Aorta (tissue), 5 donors: ENCODE measurements around the gene IDUA. TPM values are rescaled to one million over a fixed set of nuclear protein-coding genes. Genes with fewer than 3 reads are reported as not detected.
A peak's percentile ranks its signal among the peaks of the same experiment; 100 is the strongest.

Experiments
- ATAC-seq: fragments of 200-7000 bp; cut with Tn5 transposase; one replicate; pipeline ENCODE4 v1.9.1; 2022; ENCODE audit warnings: moderate library complexity; ENCODE audit not compliant: low FRiP score
- DNase-seq, 2 donors: peaks; one replicate each; pipeline ENCODE4 v3.0.0-alpha.2; 2020
- H3K27ac ChIP-seq, 2 donors: one replicate each; pipeline ENCODE4 v1.5.1; 2013; ENCODE audit warnings: low read length in 2 of 2, mild to moderate bottlenecking in 2 of 2, moderate library complexity in 2 of 2, control low read depth in 1 of 2, inconsistent platforms in 1 of 2, low read depth in 1 of 2
- H3K27me3 ChIP-seq, 2 donors: one replicate each; pipeline ENCODE4 v1.6.1; 2013; ENCODE audit warnings: control low read depth in 1 of 2, low read length in 1 of 2, mild to moderate bottlenecking in 1 of 2, moderate library complexity in 1 of 2; ENCODE audit not compliant: insufficient read depth in 2 of 2, control insufficient read depth in 1 of 2
- H3K36me3 ChIP-seq, 2 donors: one replicate each; pipeline ENCODE4 v1.6.1; 2013; ENCODE audit warnings: control low read depth in 1 of 2, low read length in 1 of 2, mild to moderate bottlenecking in 1 of 2; ENCODE audit not compliant: insufficient read depth in 2 of 2, control insufficient read depth in 1 of 2
- H3K4me1 ChIP-seq, 2 donors: one replicate each; pipeline ENCODE4 v1.6.1; 2013; ENCODE audit warnings: low read length in 2 of 2, control low read depth in 1 of 2, mild to moderate bottlenecking in 1 of 2, moderate library complexity in 1 of 2; ENCODE audit not compliant: insufficient read depth in 2 of 2, control insufficient read depth in 1 of 2
- H3K4me3 ChIP-seq, 2 donors: one replicate each; pipeline ENCODE4 v1.5.1; 2013; ENCODE audit warnings: low read length in 2 of 2, control low read depth in 1 of 2, mild to moderate bottlenecking in 1 of 2
- H3K9me3 ChIP-seq: one replicate; pipeline ENCODE4 v1.6.1; 2013; ENCODE audit warnings: mild to moderate bottlenecking, low read length; ENCODE audit not compliant: control insufficient read depth
- WGBS, 2 donors: extraction: QIAGEN DNeasy Blood & Tissue Kit; methylation state at CpG; one replicate each; pipeline ENCODE4 v1.1.7; 2013; 5-methylcytosine and 5-hydroxymethylcytosine counted together
- intact Hi-C, 2 donors: fragments of 100-400 bp; cut with DNase I; formaldehyde crosslinking; loops; one replicate each; pipeline versions ENCODE4 v1.14.2 to v1.15.0; 2022
- polyA plus RNA-seq, 2 donors: library from polyadenylated mRNA; stranded (reverse); fragments of 200-250 nt; gene quantifications; one replicate each; pipeline ENCODE4 v1.2.3, GENCODE V29; 2013
- total RNA-seq, 2 donors: library from RNA; stranded (reverse); fragmentation: NEBNext Ultra II Directional; extraction: Animal tissue kit (Norgen Biotek cat#: 25700); gene quantifications; one replicate each; pipeline ENCODE4 v1.2.1, GENCODE V29; 2021
- donor health status: healthy with polysubstance abuse.
- donor health status: Bipolar disorder and iron deficiency.
- donor health status: DM: no; HTN: no; CAD: no.
- donor health status: DM: no; HTN: no; CAD: no.
- donor health status: DM: yes; HTN: yes; CAD: no.

The IDUA gene
- total and polyA plus RNA-seq, 4 donors: 5.9 to 44.2 (median 35.0) TPM

DNA sequence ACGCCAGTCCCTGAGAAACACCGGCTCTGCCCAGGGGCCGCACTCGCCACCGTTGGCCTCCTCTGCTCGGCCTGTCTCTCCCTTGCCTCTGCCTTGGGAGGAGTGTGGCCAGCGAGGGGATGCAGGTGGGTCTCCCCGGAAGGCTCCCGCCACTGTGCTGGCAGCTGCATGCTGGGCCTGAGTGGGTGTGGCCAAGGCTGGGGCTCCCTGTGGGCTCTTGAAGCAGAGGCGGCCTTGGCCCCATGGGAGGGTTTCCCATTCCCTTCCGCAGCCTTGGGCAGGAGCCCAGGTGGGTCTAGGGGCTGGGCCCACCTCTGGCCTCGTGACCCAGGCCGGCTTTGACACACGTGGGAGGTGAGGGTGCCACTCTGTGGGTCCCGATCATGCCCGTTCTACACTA, 43.7 kb downstream of the IDUA start:
- Histone ChIP-seq H3K9me3 (no peaks in the 10 kb centered on the region), H3K4me3 (no peak overlapping the region), H3K36me3 (no peaks in the 10 kb centered on the region), H3K4me1 (no peaks in the 10 kb centered on the region), H3K27ac (no peak overlapping the region), H3K27me3 (no peaks in the 10 kb centered on the region)
- intact Hi-C loops: no loop called here
- no peak for ATAC-seq
- 81% methylated on average over 16 of the region's 16 CpGs for WGBS, 2 donors
- DNase-seq: no peak

- H3K4me3 ChIP-seq: no peak overlapping the region
- ATAC-seq (no peak), DNase-seq (no peak)
- H3K27me3 ChIP-seq: no peaks in the 10 kb centered on the region
- intact Hi-C loops: no loop called here
- H3K27ac ChIP-seq: no peak overlapping the region
- 88 to 90% methylated on average over 8 of the region's 8 CpGs for WGBS, 2 donors
- H3K4me1 ChIP-seq: no peaks in the 10 kb centered on the region
- H3K9me3 ChIP-seq: no peaks in the 10 kb centered on the region
- H3K36me3 ChIP-seq: no peaks in the 10 kb centered on the region
These were observed 44.5 kb downstream of the IDUA start for GRCh38 chr4:1031346-1031745.

DNA sequence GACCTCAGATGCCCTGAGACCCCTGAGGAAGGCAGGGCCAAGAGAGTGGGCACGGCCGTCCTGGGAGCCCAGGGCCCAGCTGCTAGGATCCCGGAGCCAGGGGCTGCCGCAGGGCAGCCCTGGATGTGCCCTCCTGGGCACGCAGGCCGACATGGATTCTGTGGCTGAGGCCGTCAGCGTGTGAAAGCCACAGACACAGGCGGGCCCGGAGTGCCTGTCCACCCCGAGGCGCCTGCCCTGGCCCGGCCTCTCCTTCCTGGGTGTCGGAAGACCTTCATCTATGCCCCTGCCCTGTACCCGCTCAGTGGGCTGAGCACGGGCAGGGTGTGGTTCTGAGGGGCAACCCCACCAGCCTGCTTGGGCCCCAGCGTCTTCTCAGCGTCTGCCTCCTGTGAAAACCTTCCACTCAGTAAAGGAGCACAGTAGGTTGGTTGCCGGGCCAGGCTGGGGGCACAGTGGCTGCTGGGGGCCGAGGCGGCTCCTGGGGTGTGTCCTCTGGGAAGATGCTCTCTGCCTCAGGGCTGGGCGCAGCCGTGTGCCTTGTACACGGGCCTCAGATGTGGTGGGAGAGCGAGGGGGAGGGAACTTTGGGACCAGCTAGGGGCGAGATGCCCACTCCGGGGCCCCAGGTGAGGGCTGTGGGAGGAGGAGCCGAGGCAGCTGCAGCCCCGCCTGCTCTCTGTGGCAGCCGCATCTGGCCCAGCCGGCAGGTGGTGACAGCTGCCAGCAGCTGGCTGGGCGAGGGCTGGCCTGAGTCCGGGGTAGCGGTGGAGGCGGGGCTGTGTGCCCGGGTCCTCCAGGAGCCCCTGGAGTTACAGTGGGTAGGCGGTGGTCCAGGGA, 45.3 kb downstream of the IDUA start:
- no peaks in the 10 kb centered on the region for H3K9me3 ChIP-seq
- no peak for ATAC-seq
- no peaks in the 10 kb centered on the region for H3K4me1 ChIP-seq
- H3K27me3 ChIP-seq: no peaks in the 10 kb centered on the region
- no peak overlapping the region for H3K4me3 ChIP-seq
- H3K36me3 ChIP-seq: no peaks in the 10 kb centered on the region
- intact Hi-C loops: loop anchor here in 1 of 2 donors (2.0 kb wide), 1 partner anchor 19 kb away; no protein-coding TSS in a partner anchor
- no peak overlapping the region for H3K27ac ChIP-seq
- DNase-seq: no peak
- 56 to 57% methylated on average over 34 to 37 of the region's 37 CpGs for WGBS, 2 donors

GRCh38 chr4:1032861-1033260, 46.0 kb downstream of the IDUA start:
- no peaks in the 10 kb centered on the region for H3K27me3 ChIP-seq
- intact Hi-C loops: loop anchor here in 1 of 2 donors (2.0 kb wide), 1 partner anchor 20 kb away; no protein-coding TSS in a partner anchor

DNA sequence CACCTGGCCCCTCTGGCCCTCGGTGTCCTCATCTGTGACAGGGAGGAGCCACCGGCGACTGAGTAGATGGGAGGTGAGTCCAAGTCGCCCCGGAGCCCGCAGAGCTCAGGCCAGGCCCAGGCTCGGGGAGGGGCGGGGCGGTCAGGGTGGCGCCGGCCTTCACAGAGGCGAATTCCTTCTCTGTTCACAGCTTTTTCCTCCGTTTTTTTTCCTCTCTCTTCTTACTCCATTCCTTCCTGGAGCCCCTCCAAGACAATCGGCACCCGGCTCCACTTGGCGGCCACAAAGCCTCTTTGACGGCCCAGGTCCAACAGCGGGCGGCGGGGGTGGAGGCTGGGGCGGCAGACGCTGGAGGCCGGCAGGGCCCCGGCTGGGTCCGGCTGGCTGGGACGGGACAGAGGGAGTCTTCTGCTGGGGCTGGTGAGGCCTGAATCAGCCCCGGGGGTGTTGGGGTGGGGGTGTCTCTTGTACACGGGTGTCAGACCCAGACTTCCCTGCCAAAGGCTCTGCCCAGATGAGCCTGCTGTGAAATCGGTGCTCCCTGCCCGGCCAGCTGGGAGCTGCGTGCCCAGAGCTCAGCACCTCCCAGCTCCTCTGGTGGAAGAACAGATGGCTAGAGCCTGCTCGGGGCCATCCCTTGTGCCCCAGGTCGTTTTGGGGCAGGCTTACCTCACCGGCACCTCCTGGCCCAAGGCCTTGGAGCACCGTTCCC, 47.2 kb downstream of the IDUA start:
- 2 to 7% methylated on average over 35 of the region's 35 CpGs for WGBS, 2 donors
- peak overlapping the region; percentile 6 to 87 for H3K27ac ChIP-seq
- no peaks in the 10 kb centered on the region for H3K36me3 ChIP-seq
- no peak overlapping the region for H3K4me3 ChIP-seq
- ATAC-seq (peak; percentile 66), DNase-seq (peak; percentile 88 to 93)
- intact Hi-C loops: loop anchor here in 1 of 2 donors (2.0 kb wide), 1 partner anchor 21 kb away; no protein-coding TSS in a partner anchor
- no peaks in the 10 kb centered on the region for H3K9me3 ChIP-seq
- H3K4me1 ChIP-seq: no peaks in the 10 kb centered on the region
- H3K27me3 ChIP-seq: no peaks in the 10 kb centered on the region

More at GRCh38 chr4:1032861-1033260, 46.0 kb downstream of the IDUA start:
- DNase-seq: no peak
- H3K27ac ChIP-seq: no peak overlapping the region
- 66 to 67% methylated on average over 10 of the region's 10 CpGs for WGBS, 2 donors
- H3K9me3 ChIP-seq: no peaks in the 10 kb centered on the region
- no peaks in the 10 kb centered on the region for H3K36me3 ChIP-seq
- H3K4me1 ChIP-seq: no peaks in the 10 kb centered on the region
- no peak for ATAC-seq
- no peak overlapping the region for H3K4me3 ChIP-seq

DNA sequence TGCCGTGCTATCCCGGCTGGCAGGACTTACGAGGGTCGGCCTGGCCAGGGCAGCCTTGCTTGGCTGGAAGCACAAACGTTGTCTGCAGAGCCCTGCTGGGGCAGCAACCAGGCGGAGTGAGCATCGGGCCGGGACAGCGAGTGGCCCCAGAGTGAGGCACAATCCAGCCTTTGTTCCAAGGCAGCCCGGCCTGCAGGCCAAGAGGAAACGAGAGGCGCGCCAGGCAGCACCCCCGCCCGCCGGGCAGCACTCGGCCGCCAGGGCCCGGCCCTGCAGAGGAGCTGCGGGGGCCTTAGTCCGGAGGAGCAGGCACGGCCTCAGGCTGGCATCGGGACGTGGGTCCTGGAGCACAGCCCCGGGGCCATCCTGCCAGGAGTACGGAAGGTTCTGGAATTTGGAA, 48.7 kb downstream of the IDUA start:
- H3K4me3 ChIP-seq: no peak overlapping the region
- peak; percentile 80 to 87 for DNase-seq
- peak; percentile 51 for ATAC-seq
- no peaks in the 10 kb centered on the region for H3K36me3 ChIP-seq
- H3K9me3 ChIP-seq: no peaks in the 10 kb centered on the region
- H3K27ac ChIP-seq: peak overlapping the region; percentile 18 to 68
- H3K4me1 ChIP-seq: no peaks in the 10 kb centered on the region
- intact Hi-C loops: no loop called here
- no peaks in the 10 kb centered on the region for H3K27me3 ChIP-seq
- 7 to 14% methylated on average over 26 of the region's 26 CpGs for WGBS, 2 donors

DNA sequence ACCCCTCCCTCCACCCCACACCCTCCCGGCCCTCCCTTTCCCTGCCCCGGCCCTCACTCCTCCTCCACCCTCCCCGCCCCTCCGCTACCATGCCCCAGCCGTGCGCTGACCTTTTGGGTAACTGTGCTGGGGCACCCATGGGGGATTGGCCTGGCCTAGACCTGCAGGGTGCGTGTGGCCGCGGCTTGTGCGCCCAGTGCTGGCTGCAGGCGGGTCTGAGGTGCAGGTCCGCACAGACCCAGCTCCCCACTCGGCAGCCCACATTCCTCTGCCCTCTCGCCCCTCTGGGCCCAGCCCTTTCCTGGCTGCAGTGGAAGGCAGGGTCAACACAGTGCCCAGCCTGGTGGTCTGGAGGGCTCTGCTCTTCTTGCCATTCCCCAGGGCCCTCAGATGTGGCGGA, 49.3 kb downstream of the IDUA start:
- intact Hi-C loops: no loop called here
- ATAC-seq (no peak), DNase-seq (no peak)
- Histone ChIP-seq H3K36me3 (no peaks in the 10 kb centered on the region), H3K4me1 (no peaks in the 10 kb centered on the region), H3K27me3 (no peaks in the 10 kb centered on the region), H3K27ac (peak overlapping the region; percentile 9 to 12), H3K9me3 (no peaks in the 10 kb centered on the region), H3K4me3 (no peak overlapping the region)
- 25 to 40% methylated on average over 15 of the region's 15 CpGs for WGBS, 2 donors

DNA sequence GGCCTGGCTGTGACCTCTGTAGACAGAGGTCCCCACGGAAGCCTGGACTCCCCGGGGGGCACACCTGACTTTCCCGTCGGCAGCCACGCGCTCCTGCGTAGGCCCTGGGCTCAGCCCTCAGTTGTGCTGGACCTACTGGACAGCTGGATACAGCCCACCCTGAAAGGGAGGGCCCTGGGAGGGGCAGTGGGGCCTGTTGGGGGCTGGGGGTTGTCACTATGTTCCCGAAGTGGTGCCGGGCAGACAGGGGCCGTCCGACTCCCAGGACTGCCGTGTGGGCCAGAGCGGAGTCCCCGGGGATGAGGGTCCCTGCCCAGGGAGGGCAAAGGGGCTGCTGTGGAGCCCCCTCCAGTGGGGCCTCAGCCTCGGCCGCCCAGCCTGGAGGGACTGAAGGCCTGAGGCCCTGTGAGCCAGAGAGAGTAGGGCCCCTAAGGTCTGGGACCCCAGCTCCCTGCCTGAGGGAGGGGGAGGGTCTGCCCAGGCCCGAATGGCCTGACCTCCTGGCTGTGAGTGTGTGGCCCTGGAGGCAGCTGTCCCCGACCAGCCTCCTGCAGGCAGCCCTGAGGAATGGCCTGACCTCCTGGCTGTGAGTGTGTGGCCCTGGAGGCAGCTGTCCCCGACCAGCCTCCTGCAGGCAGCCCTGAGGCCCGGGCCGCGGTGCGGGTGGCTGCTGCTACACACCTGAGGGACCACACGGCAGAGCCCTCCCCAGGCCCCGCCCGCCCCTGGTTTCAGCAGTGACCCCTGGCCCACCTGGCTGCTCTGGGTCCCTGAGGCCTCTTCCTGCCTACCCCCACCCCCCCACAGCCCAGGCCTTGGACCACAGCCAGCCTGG, 50.3 kb downstream of the IDUA start:
- ATAC-seq: no peak
- H3K4me1 ChIP-seq: no peaks in the 10 kb centered on the region
- no peak overlapping the region for H3K4me3 ChIP-seq
- intact Hi-C loops: no loop called here
- WGBS, 2 donors: 84 to 92% methylated on average over 24 to 26 of the region's 26 CpGs
- no peak overlapping the region for H3K27ac ChIP-seq
- no peaks in the 10 kb centered on the region for H3K36me3 ChIP-seq
- DNase-seq: no peak
- no peaks in the 10 kb centered on the region for H3K9me3 ChIP-seq
- no peaks in the 10 kb centered on the region for H3K27me3 ChIP-seq
